DMS53 (cell line): ENCODE data around the gene FARS2.

ENCODE experiments used
- DNase-seq: peaks from one replicate; lab custom pipeline; 2025; lab: John Stamatoyannopoulos, UW

The FARS2 gene

DNA sequence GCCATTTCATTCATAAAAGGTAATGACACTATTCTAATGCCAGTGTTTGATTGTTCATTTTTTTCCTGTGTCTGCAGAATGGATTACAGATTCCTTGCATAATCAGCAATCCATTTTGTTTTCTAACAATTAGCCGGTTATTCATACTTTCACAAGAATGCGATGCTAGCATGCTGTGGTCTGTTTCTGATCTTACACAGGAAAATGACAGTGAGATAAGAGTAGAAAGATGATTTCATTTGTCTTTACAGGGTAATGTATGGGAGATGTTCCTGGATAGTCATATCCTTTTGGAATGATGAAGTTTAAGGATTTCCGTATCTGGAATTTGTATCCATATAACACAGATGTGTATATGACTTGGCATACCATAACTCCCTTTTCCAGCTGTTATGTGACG is 207.3 kb downstream of the FARS2 start:
- DNase-seq: no peak

GRCh38 chr6:5469101-5469846 is 208.0 kb downstream of the FARS2 start:
- DNase-seq: no peak

DNA sequence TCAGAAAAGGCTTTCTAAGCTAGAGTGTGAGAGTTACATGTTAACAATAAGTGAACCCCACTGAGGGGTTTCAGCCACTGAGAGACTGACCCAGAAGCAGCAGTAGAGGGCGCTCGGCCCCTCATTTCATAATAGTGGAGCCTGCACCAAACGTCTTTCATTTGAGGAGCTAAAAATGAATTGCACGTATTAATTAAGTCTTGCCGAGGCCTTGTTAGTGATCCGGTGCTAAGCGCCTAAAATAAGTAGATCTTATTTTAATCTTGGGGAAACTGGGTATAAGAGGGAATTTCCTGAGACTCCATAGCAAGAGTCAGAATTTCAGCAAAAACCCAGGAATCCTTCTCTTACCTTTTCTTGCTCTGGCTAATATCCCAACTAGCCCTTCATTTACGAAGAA is 209.7 kb downstream of the FARS2 start:
- peak; percentile 85 for DNase-seq

GRCh38 chr6:5471637-5472398 is 210.5 kb downstream of the FARS2 start:
- DNase-seq: peak; percentile 60

DNA sequence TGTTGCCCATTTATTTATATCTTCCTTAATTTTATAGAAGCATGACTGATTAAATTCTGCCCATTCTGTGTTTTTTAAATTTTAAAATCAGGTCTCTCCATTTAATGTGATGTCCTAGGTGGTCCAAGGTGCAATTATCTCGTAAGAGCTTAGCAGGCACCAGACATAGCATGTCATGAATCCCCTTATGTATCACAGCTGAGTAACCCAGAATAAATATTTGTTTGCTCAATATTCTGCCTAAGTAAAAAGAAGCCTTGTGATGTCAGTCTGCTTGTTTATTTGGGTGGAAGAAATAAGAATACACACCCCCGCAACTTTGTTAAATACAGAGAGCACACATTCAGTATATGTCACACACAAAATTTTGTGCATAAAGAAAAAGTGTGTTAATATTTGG is 211.3 kb downstream of the FARS2 start:
- DNase-seq: peak; percentile 24

- no peak for DNase-seq
Observed at GRCh38 chr6:5475779-5476178, 214.5 kb downstream of the FARS2 start.

- DNase-seq: no peak
Observed at GRCh38 chr6:5478380-5478779, 217.1 kb downstream of the FARS2 start.

- DNase-seq: no peak
Observed at GRCh38 chr6:5481033-5481432, 219.7 kb downstream of the FARS2 start.

DNA sequence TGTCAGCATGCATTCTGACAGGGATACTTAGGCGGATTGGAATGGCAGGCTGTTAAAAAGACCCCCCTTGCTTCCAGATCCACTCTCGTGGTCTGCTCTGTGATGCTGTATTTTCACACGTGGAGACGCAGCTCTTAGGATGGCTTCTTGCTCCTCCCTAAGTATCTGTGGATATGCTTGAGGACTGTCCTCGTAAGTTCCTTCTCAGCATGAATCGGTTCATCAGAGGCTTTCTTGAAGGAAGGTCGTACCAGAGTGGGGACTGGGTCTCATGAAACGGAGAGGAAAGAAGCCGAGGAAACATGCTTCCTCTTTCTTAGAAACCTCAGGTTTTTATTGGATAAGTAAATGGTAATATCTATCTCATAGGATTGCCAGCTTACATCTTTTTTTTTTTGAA is 220.4 kb downstream of the FARS2 start:
- no peak for DNase-seq

DNA sequence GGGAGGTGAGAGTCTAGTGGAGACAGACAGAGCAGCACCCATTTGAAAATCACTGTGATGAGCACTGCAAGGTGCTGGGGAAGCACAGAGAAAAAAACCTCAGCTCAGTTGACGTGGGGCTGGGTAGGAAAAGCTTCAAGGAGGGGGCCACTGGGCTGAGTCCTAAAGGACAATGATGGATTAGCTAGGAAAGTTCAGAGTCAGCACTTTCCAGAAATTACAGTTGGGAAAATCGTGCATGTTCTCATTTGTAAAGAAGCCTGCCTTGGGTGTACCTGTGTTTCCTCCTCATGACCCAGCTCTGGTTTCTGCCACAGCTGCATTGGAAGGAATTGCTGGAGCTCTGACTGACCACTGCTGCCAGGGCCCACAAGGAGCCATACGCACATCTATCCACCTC is 221.3 kb downstream of the FARS2 start:
- no peak for DNase-seq

DNA sequence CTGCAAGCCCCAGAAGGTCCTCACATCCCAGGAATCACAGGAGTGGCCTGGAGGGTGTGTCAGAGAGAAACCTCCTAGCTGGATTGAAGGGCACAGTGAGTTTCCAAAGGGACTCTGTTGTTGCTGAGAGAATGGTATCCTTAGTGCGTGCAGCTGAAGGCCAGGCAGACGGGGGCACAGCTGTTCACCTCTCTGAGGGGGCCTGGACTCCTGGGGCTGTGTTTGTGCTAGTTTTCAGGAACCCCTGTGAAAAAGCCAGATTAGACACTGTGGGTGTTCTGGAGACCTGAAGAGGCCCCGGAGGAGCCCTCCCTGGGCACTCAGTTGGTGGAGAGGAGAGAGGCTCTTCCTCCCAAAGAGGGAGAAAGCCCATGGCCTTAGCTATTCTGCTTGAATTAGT is 223.4 kb downstream of the FARS2 start:
- DNase-seq: no peak

DNA sequence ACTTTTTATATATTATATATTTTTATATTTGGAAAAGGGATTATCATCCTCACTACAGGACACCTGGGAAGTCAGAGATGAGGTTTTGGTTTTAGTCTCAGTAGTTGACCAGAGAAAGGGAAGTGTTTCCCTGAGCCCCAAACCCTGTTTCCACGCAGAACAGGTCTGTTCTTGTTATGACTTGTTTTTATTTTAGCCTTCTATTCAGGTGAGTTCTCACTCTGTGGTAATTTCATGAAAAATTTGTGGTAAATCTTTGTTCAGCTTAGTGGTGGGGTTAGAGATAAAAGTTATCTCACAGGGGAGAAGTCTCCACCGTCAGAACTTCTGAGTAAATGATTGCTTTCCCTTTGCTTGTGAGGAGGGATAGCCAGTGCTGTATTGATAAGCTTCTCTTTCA is 224.9 kb downstream of the FARS2 start:
- no peak for DNase-seq

- peak; percentile 14 for DNase-seq
Observed at GRCh38 chr6:5490501-5491069, 229.3 kb downstream of the FARS2 start.

- DNase-seq: no peak
Observed at GRCh38 chr6:5492356-5492755, 231.0 kb downstream of the FARS2 start.

GRCh38 chr6:5493806-5494205 is 232.5 kb downstream of the FARS2 start:
- no peak for DNase-seq

DNA sequence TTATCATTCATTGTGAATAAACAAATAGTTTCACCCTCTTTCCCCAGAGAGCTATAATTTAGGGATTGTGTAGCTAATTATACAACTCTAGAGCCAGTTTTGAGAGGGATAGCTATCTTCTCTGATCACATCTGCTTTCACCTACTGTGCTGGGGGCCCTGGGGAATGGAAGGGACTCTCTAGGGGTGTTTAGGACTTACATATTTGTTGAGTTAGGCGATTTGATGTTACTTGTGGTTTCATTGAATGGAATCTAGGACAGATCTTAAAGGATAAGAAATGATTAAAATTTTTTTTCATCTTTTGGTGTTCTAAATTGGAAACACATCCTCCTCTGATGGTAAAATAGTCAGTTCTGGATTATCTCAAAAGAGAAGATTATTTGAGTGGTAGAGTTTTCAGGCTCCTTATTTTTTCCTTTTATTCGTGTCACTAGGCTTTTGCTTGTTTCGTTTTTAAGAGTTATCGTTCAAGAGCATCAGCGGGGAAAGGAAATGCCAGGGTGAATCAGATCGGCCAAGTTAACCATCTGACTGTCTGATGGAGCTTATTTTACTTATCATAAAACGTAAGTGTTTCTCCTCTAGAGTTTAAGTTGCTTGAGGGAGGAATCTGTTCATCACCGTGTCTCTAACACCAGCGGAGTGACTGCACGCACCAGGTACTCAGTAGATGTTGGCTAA is 236.7 kb downstream of the FARS2 start:
- no peak for DNase-seq

- no peak for DNase-seq
Observed at GRCh38 chr6:5498579-5498899, 237.2 kb downstream of the FARS2 start.

DNA sequence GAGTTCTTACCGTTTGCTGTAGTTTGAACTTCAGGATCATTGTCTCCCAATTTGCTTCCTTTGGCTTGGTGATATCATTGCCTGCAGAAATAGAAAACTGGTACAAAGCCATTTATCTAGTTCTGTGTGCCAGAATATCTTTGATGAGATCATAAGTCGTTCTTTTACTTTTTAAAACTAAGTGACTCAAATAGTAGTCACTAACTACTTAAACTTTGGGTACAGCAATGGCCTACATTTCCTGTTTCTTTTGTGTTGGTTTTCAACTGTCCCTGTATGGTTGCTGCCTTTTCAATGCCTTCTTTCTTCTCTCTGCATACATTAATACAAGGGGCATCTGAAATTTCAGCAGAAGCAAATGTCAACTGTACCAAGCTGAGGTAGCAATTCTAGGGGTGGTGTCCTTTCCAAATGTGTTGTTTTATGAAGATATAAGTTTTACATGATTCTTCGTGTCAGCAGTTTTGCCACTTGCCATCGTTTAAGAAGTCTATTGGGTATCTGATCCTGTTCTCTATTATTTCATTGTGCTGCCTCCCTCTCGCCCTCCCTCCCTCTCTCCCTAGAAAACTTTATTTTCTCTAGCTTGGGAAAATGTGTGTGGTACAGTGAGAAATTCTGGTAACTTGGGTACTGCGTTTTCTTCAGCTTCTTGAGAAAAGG is 238.5 kb downstream of the FARS2 start:
- DNase-seq: no peak

DNA sequence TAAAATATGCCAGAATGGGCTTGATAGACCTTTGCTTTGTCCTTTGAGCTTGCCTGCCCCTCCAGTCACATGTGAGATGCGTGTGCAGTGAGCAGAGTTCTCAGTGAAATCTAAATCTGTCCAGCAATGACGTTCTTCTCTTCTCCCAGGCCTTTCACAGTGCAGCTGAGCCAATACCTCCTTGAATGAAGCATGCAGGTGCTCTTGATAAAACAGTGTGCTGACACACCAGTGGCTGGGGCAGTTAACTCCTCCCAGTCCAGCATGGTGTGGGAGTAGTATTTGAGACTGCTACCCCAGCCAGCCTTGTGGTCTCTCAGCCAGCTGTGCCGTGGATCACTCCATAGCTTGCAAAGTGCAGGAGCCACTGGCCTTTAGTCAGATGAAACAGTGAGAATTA is 240.5 kb downstream of the FARS2 start:
- DNase-seq: peak; percentile 90

- DNase-seq: no peak
Observed at GRCh38 chr6:5504078-5504477, 242.8 kb downstream of the FARS2 start.

- DNase-seq: no peak
Observed at GRCh38 chr6:5506149-5506548, 244.8 kb downstream of the FARS2 start.

- DNase-seq: no peak
Observed at GRCh38 chr6:5506597-5506996, 245.3 kb downstream of the FARS2 start.
